ENCODE measurements around the gene SRXN1.

SRXN1 gene

GRCh38 chr20:680638-681187 lies 27.7 kb upstream of the SRXN1 start:
- Histone ChIP-seq H3K9me3 (ENCODE audit: insufficient read depth, low read length, severe bottlenecking) (no peaks in the 10 kb centered on the region), H4K20me1 (ENCODE audit: insufficient read depth, low read length) (no peaks in the 10 kb centered on the region), H3K9ac (ENCODE audit: low read depth, low read length) (no peak overlapping the region), H2AFZ (ENCODE audit: low read depth, low read length) (no peak overlapping the region), H3K4me2 (ENCODE audit: insufficient read depth, low read length) (no peak overlapping the region), H3K79me2 (ENCODE audit: insufficient read depth, low read length) (no peaks in the 10 kb centered on the region), H3K4me1 (ENCODE audit: insufficient read depth, low read length) (no peaks in the 10 kb centered on the region), H3K36me3 (ENCODE audit: insufficient read depth, low read length) (no peaks in the 10 kb centered on the region), H3K27ac (ENCODE audit: low read length) (no peak overlapping the region), H3K27me3 (ENCODE audit: insufficient read depth, low read length, poor library complexity) (no peaks in the 10 kb centered on the region), H3K4me3 (ENCODE audit: low read depth in 1 of 2, low read length in 2 of 2) (no peak overlapping the region)
- no peak for ATAC-seq (ENCODE audit: insufficient read depth, low read depth)
- TF ChIP-seq CTCF (IDR thresholded peaks at IDR 0.05; ENCODE audit: borderline replicate concordance, extremely low read depth, low read length, poor library complexity, severe bottlenecking) (no peak), EZH2 (IDR thresholded peaks at IDR 0.05; ENCODE audit: borderline replicate concordance, low read depth, low read length, severe bottlenecking) (no peak)
- no peak for DNase-seq

GRCh38 chr20:677957-678356 lies 25.0 kb upstream of the SRXN1 start:
- Histone ChIP-seq H3K4me3 (ENCODE audit: low read depth in 1 of 2, low read length in 2 of 2) (no peak overlapping the region), H3K4me1 (ENCODE audit: insufficient read depth, low read length) (no peaks in the 10 kb centered on the region), H4K20me1 (ENCODE audit: insufficient read depth, low read length) (0 out of 2 replicates have a peak, but pooled peaks cover 2% of the 10 kb centered on the region), H3K36me3 (ENCODE audit: insufficient read depth, low read length) (no peaks in the 10 kb centered on the region), H3K9ac (ENCODE audit: low read depth, low read length) (no peak overlapping the region), H3K27me3 (ENCODE audit: insufficient read depth, low read length, poor library complexity) (peaks cover 10% of the 10 kb centered on the region), H3K4me2 (ENCODE audit: insufficient read depth, low read length) (no peak overlapping the region), H3K9me3 (ENCODE audit: insufficient read depth, low read length, severe bottlenecking) (no peaks in the 10 kb centered on the region), H3K27ac (ENCODE audit: low read length) (no peak overlapping the region), H2AFZ (ENCODE audit: low read depth, low read length) (no peak overlapping the region), H3K79me2 (ENCODE audit: insufficient read depth, low read length) (no peaks in the 10 kb centered on the region)
- TF ChIP-seq EZH2 (IDR thresholded peaks at IDR 0.05; ENCODE audit: borderline replicate concordance, low read depth, low read length, severe bottlenecking) (no peak), CTCF (IDR thresholded peaks at IDR 0.05; ENCODE audit: borderline replicate concordance, extremely low read depth, low read length, poor library complexity, severe bottlenecking) (no peak)
- DNase-seq, result no peak
- no peak for ATAC-seq (ENCODE audit: insufficient read depth, low read depth)

- H3K4me2 ChIP-seq (ENCODE audit: insufficient read depth, low read length), result no peak overlapping the region
- H3K36me3 ChIP-seq (ENCODE audit: insufficient read depth, low read length), result no peaks in the 10 kb centered on the region
- no peak overlapping the region for H3K4me3 ChIP-seq (ENCODE audit: low read depth in 1 of 2, low read length in 2 of 2)
- H2AFZ ChIP-seq (ENCODE audit: low read depth, low read length), result no peak overlapping the region
- H3K4me1 ChIP-seq (ENCODE audit: insufficient read depth, low read length), result no peaks in the 10 kb centered on the region
- no peaks in the 10 kb centered on the region for H3K9me3 ChIP-seq (ENCODE audit: insufficient read depth, low read length, severe bottlenecking)
- TF ChIP-seq CTCF (IDR thresholded peaks at IDR 0.05; ENCODE audit: borderline replicate concordance, extremely low read depth, low read length, poor library complexity, severe bottlenecking) (no peak), EZH2 (IDR thresholded peaks at IDR 0.05; ENCODE audit: borderline replicate concordance, low read depth, low read length, severe bottlenecking) (no peak)
- no peak for DNase-seq
- no peak overlapping the region for H3K9ac ChIP-seq (ENCODE audit: low read depth, low read length)
- no peak overlapping the region for H3K27ac ChIP-seq (ENCODE audit: low read length)
- H3K27me3 ChIP-seq (ENCODE audit: insufficient read depth, low read length, poor library complexity), result peaks cover 17% of the 10 kb centered on the region
- H3K79me2 ChIP-seq (ENCODE audit: insufficient read depth, low read length), result no peaks in the 10 kb centered on the region
- 0 out of 2 replicates have a peak, but pooled peaks cover 2% of the 10 kb centered on the region for H4K20me1 ChIP-seq (ENCODE audit: insufficient read depth, low read length)
- no peak for ATAC-seq (ENCODE audit: insufficient read depth, low read depth)
These were observed 24.0 kb upstream of the SRXN1 start for GRCh38 chr20:676967-677366.
